Spleen (tissue), 11 donors: ENCODE results near the gene CASP9. TPM values are rescaled to one million over a fixed set of nuclear protein-coding genes. Genes with fewer than 3 reads are reported as not detected.

ENCODE experiments used
- DNase-seq: peaks from one replicate; pipeline ENCODE4 v3.0.0-alpha.2; 2020
- H3K27ac ChIP-seq, 8 donors: fragments of 200-600 bp; sonication (generic) in 7 of 8; 1 replicate in 4 of 8; 2 replicates in 4 of 8; pipeline versions ENCODE4 v1.5.0 to v1.8.0; 2016 to 2021; ENCODE audit warnings: inconsistent platforms in 4 of 8, mild to moderate bottlenecking in 4 of 8, moderate library complexity in 1 of 8
- H3K27me3 ChIP-seq, 7 donors: fragments of 200-600 bp; sonication (generic) in 6 of 7; replicated peaks in 1 of 7; 1 replicate in 4 of 7; 2 replicates in 3 of 7; pipeline versions ENCODE4 v1.5.0 to v1.8.0; 2016 to 2021; ENCODE audit warnings: inconsistent platforms in 3 of 7, mild to moderate bottlenecking in 1 of 7
- H3K36me3 ChIP-seq, 6 donors: fragments of 200-600 bp; sonication (generic) in 5 of 6; 1 replicate in 4 of 6; 2 replicates in 2 of 6; pipeline versions ENCODE4 v1.5.0 to v1.8.0; 2016 to 2021; ENCODE audit warnings: inconsistent platforms in 2 of 6
- H3K4me1 ChIP-seq, 6 donors: fragments of 200-600 bp; sonication (generic) in 5 of 6; 1 replicate in 3 of 6; 2 replicates in 3 of 6; pipeline versions ENCODE4 v1.5.0 to v1.8.0; 2016 to 2021; ENCODE audit warnings: inconsistent platforms in 3 of 6
- H3K4me3 ChIP-seq, 8 donors: fragments of 200-600 bp; sonication (generic) in 7 of 8; 1 replicate in 4 of 8; 2 replicates in 4 of 8; pipeline versions ENCODE4 v1.5.0 to v1.8.0; 2016 to 2021; ENCODE audit warnings: inconsistent platforms in 4 of 8, mild to moderate bottlenecking in 4 of 8, moderate library complexity in 2 of 8
- H3K9me3 ChIP-seq, 8 donors: fragments of 200-600 bp; sonication (generic) in 7 of 8; 1 replicate in 4 of 8; 2 replicates in 4 of 8; pipeline versions ENCODE4 v1.5.0 to v1.8.0; 2016 to 2021; ENCODE audit warnings: inconsistent platforms in 4 of 8
- POLR2A ChIP-seq, 3 donors: fragments of 450-650 bp; IDR thresholded peaks; one replicate each; pipeline ENCODE4 v1.5.1; 2017; ENCODE audit warnings: antibody characterized with exemption in 3 of 3, mild to moderate bottlenecking in 1 of 3
- POLR2AphosphoS5 ChIP-seq, 3 donors: sonication (generic); formaldehyde crosslinking; IDR thresholded peaks; one replicate each; pipeline ENCODE4 v1.5.1; 2017; ENCODE audit warnings: antibody characterized with exemption in 3 of 3
- WGBS, 5 donors: extraction: QIAGEN DNeasy Blood & Tissue Kit in 3 of 5; methylation state at CpG; one replicate each; pipeline versions ENCODE4 v1.1.5 to v1.1.7; 2013 to 2018; 5-methylcytosine and 5-hydroxymethylcytosine counted together
- intact Hi-C: fragments of 100-400 bp; cut with DNase I; formaldehyde crosslinking; loops from one replicate; pipeline ENCODE4 v1.15.0; 2023; ENCODE audit warnings: low total_unique reads
- polyA plus RNA-seq, 3 donors: library from polyadenylated mRNA; stranded (reverse); fragments of 200-250 nt; gene quantifications; one replicate each; pipeline ENCODE4 v1.2.1, GENCODE V29; 2013
- small RNA-seq, 4 donors: library from RNA; depleted of rRNA; stranded (forward); fragments of <200 nt; gene quantifications; one replicate each; pipeline ENCODE3, GENCODE V24; 2016
- total RNA-seq, 7 donors: library from RNA; depleted of rRNA in 3 of 7; stranded (reverse); fragments of >200 nt in 3 of 7; fragmentation: NEBNext Ultra II Directional in 4 of 7; extraction: Animal tissue kit (Norgen Biotek cat#: 25700) in 4 of 7; gene quantifications; one replicate each; pipeline versions ENCODE4 v1.1.0 to v1.2.1, GENCODE V29; 2016 to 2021
- TF ChIP-seq, protein P1 (sequence below), 11 experiments: fragments of 200-600 bp in 7 of 11; fragments of 450-650 bp in 4 of 11; sonication (generic) in 4 of 11; IDR thresholded peaks in 8 of 11; conservative IDR thresholded peaks in 3 of 11; 1 replicate in 7 of 11; 2 replicates in 4 of 11; pipeline versions ENCODE4 v1.4.0 to v1.8.0; 2016 to 2021; ENCODE audit warnings: antibody characterized with exemption in 11 of 11, inconsistent platforms in 4 of 11, mild to moderate bottlenecking in 1 of 11
- donor health status: healthy with polysubstance abuse.
- donor health status: DM: no; HTN: no; CAD: no; lungs with moderate emphysema.
- donor health status: DM: no; HTN: no; CAD: no.
- donor health status: Bipolar disorder and iron deficiency.
- donor health status: healthy.
- donor health status: DM: no; HTN: no; CAD: no.
- donor health status: DM: yes; HTN: yes; CAD: no.

Gene CASP9
- total and polyA plus RNA-seq, 10 donors: 10.3 to 17.7 (median 11.5) TPM

DNA sequence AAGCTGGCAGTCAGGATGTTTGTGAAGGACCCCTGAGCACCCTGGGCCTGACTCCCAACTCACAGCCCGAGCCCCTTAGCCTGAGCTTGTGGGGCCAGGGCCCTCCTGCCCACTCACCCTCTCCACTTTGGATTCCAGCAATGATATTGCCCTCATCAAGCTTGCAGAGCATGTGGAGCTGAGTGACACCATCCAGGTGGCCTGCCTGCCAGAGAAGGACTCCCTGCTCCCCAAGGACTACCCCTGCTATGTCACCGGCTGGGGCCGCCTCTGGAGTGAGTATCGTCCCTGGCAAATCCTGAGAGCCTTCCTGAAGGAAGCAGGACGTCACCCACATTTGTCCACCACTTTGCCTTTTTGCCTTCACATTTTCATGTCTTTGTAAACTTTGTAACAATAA lies 80.7 kb downstream of the CASP9 start:
- H3K4me3 ChIP-seq: no peak overlapping the region
- intact Hi-C loops: no loop called here
- WGBS, 5 donors: 71 to 92% (median 79%) methylated on average over 4 to 5 of the region's 5 CpGs
- H3K4me1 ChIP-seq: peaks cover 0 to 3% (median 0%) of the 10 kb centered on the region in 6 donors
- no peak for DNase-seq
- TF ChIP-seq POLR2A (IDR thresholded peaks at IDR 0.05) (no peak), POLR2AphosphoS5 (IDR thresholded peaks at IDR 0.05) (no peak)
- TF ChIP-seq, protein P1, sequence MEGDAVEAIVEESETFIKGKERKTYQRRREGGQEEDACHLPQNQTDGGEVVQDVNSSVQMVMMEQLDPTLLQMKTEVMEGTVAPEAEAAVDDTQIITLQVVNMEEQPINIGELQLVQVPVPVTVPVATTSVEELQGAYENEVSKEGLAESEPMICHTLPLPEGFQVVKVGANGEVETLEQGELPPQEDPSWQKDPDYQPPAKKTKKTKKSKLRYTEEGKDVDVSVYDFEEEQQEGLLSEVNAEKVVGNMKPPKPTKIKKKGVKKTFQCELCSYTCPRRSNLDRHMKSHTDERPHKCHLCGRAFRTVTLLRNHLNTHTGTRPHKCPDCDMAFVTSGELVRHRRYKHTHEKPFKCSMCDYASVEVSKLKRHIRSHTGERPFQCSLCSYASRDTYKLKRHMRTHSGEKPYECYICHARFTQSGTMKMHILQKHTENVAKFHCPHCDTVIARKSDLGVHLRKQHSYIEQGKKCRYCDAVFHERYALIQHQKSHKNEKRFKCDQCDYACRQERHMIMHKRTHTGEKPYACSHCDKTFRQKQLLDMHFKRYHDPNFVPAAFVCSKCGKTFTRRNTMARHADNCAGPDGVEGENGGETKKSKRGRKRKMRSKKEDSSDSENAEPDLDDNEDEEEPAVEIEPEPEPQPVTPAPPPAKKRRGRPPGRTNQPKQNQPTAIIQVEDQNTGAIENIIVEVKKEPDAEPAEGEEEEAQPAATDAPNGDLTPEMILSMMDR (IDR thresholded peaks at IDR 0.05 in 8 of 11, conservative IDR thresholded peaks at IDR 0.05 in 3 of 11): no peak
- no peak overlapping the region for H3K27ac ChIP-seq
- H3K27me3 ChIP-seq: peaks cover 0 to 32% (median 0%) of the 10 kb centered on the region in 7 donors
- H3K9me3 ChIP-seq: no peaks in the 10 kb centered on the region
- H3K36me3 ChIP-seq: no peaks in the 10 kb centered on the region

DNA sequence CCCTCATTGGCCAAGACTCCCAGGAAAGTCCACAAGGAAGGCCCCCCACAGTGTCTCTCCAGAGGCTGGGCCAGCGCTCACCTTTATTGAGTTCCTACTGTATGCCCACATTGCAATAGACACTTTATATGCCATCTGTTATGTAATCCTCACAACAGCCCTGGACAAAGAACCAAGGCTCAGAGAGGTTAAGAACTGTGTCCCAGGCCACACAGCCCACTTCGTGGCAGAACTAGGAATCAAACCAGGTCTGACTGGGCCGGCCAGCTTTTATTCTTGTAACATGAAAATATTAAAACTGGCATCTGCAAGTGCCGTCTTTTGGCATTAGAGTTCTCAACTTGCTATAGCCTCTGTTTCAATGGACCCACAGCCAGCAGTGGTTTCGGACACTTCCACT lies 81.3 kb downstream of the CASP9 start:
- H3K27ac ChIP-seq: no peak overlapping the region
- H3K9me3 ChIP-seq: no peaks in the 10 kb centered on the region
- peaks cover 0 to 32% (median 0%) of the 10 kb centered on the region in 7 donors for H3K27me3 ChIP-seq
- TF ChIP-seq, protein P1 (IDR thresholded peaks at IDR 0.05 in 8 of 11, conservative IDR thresholded peaks at IDR 0.05 in 3 of 11): no peak
- TF ChIP-seq POLR2A (IDR thresholded peaks at IDR 0.05) (no peak), POLR2AphosphoS5 (IDR thresholded peaks at IDR 0.05) (no peak)
- peaks cover 0 to 3% (median 0%) of the 10 kb centered on the region in 6 donors for H3K4me1 ChIP-seq
- H3K4me3 ChIP-seq: no peak overlapping the region
- intact Hi-C loops: no loop called here
- WGBS, 5 donors: 76 to 94% (median 89%) methylated on average over 5 of the region's 5 CpGs
- DNase-seq: no peak
- H3K36me3 ChIP-seq: no peaks in the 10 kb centered on the region

DNA sequence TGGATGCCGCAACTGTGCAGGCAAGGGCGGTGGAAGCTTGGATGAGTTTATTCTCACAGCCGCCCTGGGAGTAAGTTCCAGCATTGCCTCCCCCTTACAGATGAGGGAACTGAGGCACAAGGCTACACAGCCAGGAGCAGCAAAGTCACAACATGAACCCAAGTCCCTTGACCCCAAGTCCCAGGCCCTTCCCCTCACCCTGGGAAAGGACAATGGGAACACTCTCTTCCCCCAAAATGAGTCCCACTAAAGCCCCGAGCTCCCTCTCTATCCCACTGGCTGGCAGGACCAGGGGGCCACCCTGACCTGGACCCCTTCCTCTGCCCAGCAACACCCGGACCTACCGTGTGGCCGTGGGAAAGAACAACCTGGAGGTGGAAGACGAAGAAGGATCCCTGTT lies 81.9 kb downstream of the CASP9 start:
- Histone ChIP-seq H3K27ac (no peak overlapping the region), H3K4me1 (peaks cover 0 to 3% (median 0%) of the 10 kb centered on the region in 6 donors), H3K27me3 (peaks cover 0 to 25% (median 0%) of the 10 kb centered on the region in 7 donors), H3K4me3 (no peak overlapping the region), H3K9me3 (no peaks in the 10 kb centered on the region), H3K36me3 (no peaks in the 10 kb centered on the region)
- no peak for TF ChIP-seq POLR2AphosphoS5 (IDR thresholded peaks at IDR 0.05)
- no peak for TF ChIP-seq POLR2A (IDR thresholded peaks at IDR 0.05)
- TF ChIP-seq, protein P1 (IDR thresholded peaks at IDR 0.05 in 8 of 11, conservative IDR thresholded peaks at IDR 0.05 in 3 of 11): no peak
- 91 to 97% (median 91%) methylated on average over 3 to 8 of the region's 8 CpGs for WGBS, 5 donors
- intact Hi-C loops: no loop called here
- no peak for DNase-seq

Small RNA genes lying within 50 kb of the gene (small RNA-seq; reads per million reads assigned to genes)
- 0 to 0.35 (median 0.04) reads per million in 4 donors for gene SCARNA21B

Other genes with a start within 250 kb of the CASP9 start
- 100 to 1,000 TPM; 131 to 226 (median 164) TPM for gene EFHD2, start 114.3 kb downstream of the CASP9 start, total RNA-seq
- gene EFHD2, start 114.3 kb downstream of the CASP9 start, polyA plus RNA-seq: 100 to 1,000 TPM in 1 of 3 donors, 10 to 100 TPM in 2; 81.8 to 148 (median 87.1) TPM
- 1 to 10 TPM in 3 of 7 donors, under 1 TPM in 1, not detected in 3; 0.51 to 5.1 (median 2.1) TPM for gene CTRC, start 85.8 kb downstream of the CASP9 start, total RNA-seq
- 1 to 10 TPM; 1.3 to 7.5 (median 3.5) TPM for gene CTRC, start 85.8 kb downstream of the CASP9 start, polyA plus RNA-seq
- under 1 TPM in 3 of 7 donors, not detected in 4; 0.40 to 0.79 (median 0.40) TPM for gene CELA2A, start 67.5 kb downstream of the CASP9 start, total RNA-seq
- gene CELA2A, start 67.5 kb downstream of the CASP9 start, polyA plus RNA-seq: under 1 TPM; 0.09 to 0.20 (median 0.16) TPM
- gene CELA2B, start 48.1 kb downstream of the CASP9 start, total RNA-seq: not detected
- gene CELA2B, start 48.1 kb downstream of the CASP9 start, polyA plus RNA-seq: under 1 TPM in 1 of 3 donors, not detected in 2; 0.14 TPM
- 10 to 100 TPM; 17.0 to 23.0 (median 21.0) TPM for gene DNAJC16, start 2.6 kb upstream of the CASP9 start, total RNA-seq
- 1 to 10 TPM; 3.7 to 7.4 (median 5.2) TPM for gene DNAJC16, start 2.6 kb upstream of the CASP9 start, polyA plus RNA-seq
- 1 to 10 TPM; 1.4 to 3.8 (median 3.0) TPM for gene AGMAT, start 60.8 kb upstream of the CASP9 start, total RNA-seq
- 1 to 10 TPM; 2.8 to 6.1 (median 4.2) TPM for gene AGMAT, start 60.8 kb upstream of the CASP9 start, polyA plus RNA-seq
- gene DDI2, start 93.2 kb upstream of the CASP9 start, total RNA-seq: 10 to 100 TPM; 43.3 to 75.4 (median 47.2) TPM
- 1 to 10 TPM; 4.8 to 7.7 (median 6.2) TPM for gene DDI2, start 93.2 kb upstream of the CASP9 start, polyA plus RNA-seq
- 10 to 100 TPM; 59.1 to 96.0 (median 65.8) TPM for gene PLEKHM2, start 160.1 kb upstream of the CASP9 start, total RNA-seq
- gene PLEKHM2, start 160.1 kb upstream of the CASP9 start, polyA plus RNA-seq: 10 to 100 TPM; 25.9 to 54.1 (median 37.1) TPM
- 1 to 10 TPM; 1.5 to 3.7 (median 2.8) TPM for gene SLC25A34, start 212.0 kb upstream of the CASP9 start, total RNA-seq
- gene SLC25A34, start 212.0 kb upstream of the CASP9 start, polyA plus RNA-seq: 1 to 10 TPM in 2 of 3 donors, under 1 TPM in 1; 0.77 to 2.4 (median 2.1) TPM
- gene TMEM82, start 218.3 kb upstream of the CASP9 start, total RNA-seq: not detected
- gene TMEM82, start 218.3 kb upstream of the CASP9 start, polyA plus RNA-seq: not detected
- gene FBLIM1, start 234.6 kb upstream of the CASP9 start, total RNA-seq: 10 to 100 TPM; 21.4 to 89.1 (median 62.0) TPM
- gene FBLIM1, start 234.6 kb upstream of the CASP9 start, polyA plus RNA-seq: 10 to 100 TPM in 1 of 3 donors, 1 to 10 TPM in 2; 7.2 to 16.3 (median 9.6) TPM